ENCODE results near the gene XBP1. TPM values are rescaled to one million over a fixed set of nuclear protein-coding genes. Genes with fewer than 3 reads are reported as not detected.
"Not testable (repeated sequence)": the region's sequence is repeated elsewhere in the genome, so short reads cannot be mapped to it uniquely, and the experiment has no call there.

The XBP1 gene
- total RNA-seq (2021; fragmentation: NEBNext Ultra II Directional; extraction: Animal tissue kit (Norgen Biotek cat#: 25700)), result 100 to 1,000 TPM; 106 to 115 (median 111) TPM
- long read RNA-seq, transcript XBP1-201 (5 exons, 1,850 nt), result major isoform, 180 of 194 reads
- long read RNA-seq, transcript XBP1-204 (5 exons, 1,690 nt), result minor isoform, 5 of 194 reads
- long read RNA-seq, partial matches to known transcripts, result 1 of 194 reads
- long read RNA-seq, other reads (novel, unspliced or antisense), result 6 of 194 reads

DNA sequence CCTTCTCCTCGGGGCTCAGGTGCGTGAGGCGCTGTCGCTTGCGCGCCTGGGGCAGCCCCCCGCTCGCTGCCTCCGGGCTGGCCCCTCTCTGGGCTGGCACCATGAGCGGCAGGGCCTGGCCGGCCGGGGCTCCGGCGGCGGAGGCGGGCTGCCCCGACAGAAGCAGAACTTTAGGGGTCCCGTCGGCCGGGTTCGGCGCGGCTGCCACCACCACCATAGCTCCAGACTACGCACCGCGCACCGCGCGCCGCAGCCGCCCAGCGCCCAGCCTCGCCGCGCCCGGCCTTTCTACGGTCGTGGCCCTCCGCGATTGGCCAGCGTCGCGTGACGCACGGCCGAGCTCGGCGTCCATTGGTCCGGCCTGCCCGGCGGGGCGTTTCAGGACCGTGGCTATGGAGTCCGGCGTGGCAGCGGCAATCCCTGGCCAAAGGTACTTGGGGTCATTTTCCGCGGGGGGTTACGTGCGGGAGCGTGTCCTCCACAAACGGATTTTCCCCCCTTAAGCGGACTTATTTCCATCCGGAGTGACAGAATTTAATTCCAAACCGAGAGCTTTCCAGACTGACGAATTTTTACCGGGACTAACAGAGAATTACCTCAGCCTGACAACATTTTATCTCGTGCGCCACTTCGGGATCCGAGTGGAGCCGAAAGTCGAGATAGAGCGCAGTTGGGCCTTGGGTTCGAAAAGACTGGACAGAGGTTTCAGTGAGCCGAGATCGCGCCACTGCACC, at the start of gene XBP1:
TSS of gene XBP1 (minus strand) at position 262 of the 734 bp plus-strand sequence.
- Mint-ChIP-seq H3K27me3 (ENCODE audit: insufficient read depth) (peaks cover 8% of the 10 kb centered on the region), H3K4me1 (ENCODE audit: low read depth) (peaks cover 35% of the 10 kb centered on the region), H3K36me3 (ENCODE audit: low read depth) (peaks cover 42% of the 10 kb centered on the region), H3K27ac (peak within 1 kb of the TSS; percentile 99), H3K4me3 (peak within 1 kb of the TSS; percentile 94), H3K9me3 (no peaks in the 10 kb centered on the region)
- TF ChIP-seq, protein P1, sequence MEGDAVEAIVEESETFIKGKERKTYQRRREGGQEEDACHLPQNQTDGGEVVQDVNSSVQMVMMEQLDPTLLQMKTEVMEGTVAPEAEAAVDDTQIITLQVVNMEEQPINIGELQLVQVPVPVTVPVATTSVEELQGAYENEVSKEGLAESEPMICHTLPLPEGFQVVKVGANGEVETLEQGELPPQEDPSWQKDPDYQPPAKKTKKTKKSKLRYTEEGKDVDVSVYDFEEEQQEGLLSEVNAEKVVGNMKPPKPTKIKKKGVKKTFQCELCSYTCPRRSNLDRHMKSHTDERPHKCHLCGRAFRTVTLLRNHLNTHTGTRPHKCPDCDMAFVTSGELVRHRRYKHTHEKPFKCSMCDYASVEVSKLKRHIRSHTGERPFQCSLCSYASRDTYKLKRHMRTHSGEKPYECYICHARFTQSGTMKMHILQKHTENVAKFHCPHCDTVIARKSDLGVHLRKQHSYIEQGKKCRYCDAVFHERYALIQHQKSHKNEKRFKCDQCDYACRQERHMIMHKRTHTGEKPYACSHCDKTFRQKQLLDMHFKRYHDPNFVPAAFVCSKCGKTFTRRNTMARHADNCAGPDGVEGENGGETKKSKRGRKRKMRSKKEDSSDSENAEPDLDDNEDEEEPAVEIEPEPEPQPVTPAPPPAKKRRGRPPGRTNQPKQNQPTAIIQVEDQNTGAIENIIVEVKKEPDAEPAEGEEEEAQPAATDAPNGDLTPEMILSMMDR (IDR thresholded peaks at IDR 0.05), result no peak
- DNase-seq, result peak; percentile 88

GRCh38 chr22:28846994-28847393, 46.6 kb upstream of the XBP1 start:
- Mint-ChIP-seq H3K36me3 (ENCODE audit: low read depth) (peaks cover 9% of the 10 kb centered on the region; the same call in 1 of the 2 replicates), H3K4me1 (ENCODE audit: low read depth) (no peaks in the 10 kb centered on the region)

DNA sequence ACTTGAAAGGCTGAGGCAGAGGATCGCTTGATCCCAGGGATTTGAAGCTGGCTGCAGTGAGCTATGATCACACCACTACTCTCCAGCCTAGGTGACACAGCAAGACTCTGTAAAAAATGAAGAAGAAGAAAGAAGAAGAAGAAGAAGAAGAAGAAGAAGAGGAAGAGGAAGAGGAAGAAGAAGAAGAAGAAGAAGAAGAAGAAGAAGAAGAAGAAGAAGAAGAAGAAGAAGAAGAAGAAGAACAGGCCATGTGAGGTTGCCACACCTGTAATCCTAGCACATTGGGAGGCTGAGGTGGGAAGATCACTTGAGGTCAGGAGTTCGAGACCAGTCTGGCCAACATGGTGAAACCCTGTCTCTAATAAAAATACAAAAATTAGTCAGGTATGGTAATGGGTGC, 43.9 kb upstream of the XBP1 start:
- not testable (repeated sequence) for H3K27ac Mint-ChIP-seq; H3K27me3 Mint-ChIP-seq (ENCODE audit: insufficient read depth); H3K4me3 Mint-ChIP-seq; DNase-seq; H3K36me3 Mint-ChIP-seq (ENCODE audit: low read depth); H3K4me1 Mint-ChIP-seq (ENCODE audit: low read depth)
- peaks cover 20% of the 10 kb centered on the region for H3K9me3 Mint-ChIP-seq

More at GRCh38 chr22:28846994-28847393, 46.6 kb upstream of the XBP1 start:
- TF ChIP-seq, protein P1 (IDR thresholded peaks at IDR 0.05), result no peak
- H3K27ac Mint-ChIP-seq, result no peak overlapping the region
- H3K27me3 Mint-ChIP-seq (ENCODE audit: insufficient read depth), result peaks cover 2% of the 10 kb centered on the region
- no peak for DNase-seq
- no peak overlapping the region for H3K4me3 Mint-ChIP-seq
- H3K9me3 Mint-ChIP-seq, result peaks cover 20% of the 10 kb centered on the region

- Mint-ChIP-seq H3K36me3 (ENCODE audit: low read depth) (peaks cover 9% of the 10 kb centered on the region; the same call in 1 of the 2 replicates), H3K27me3 (ENCODE audit: insufficient read depth) (peaks cover 2% of the 10 kb centered on the region), H3K27ac (no peak overlapping the region), H3K9me3 (peaks cover 20% of the 10 kb centered on the region), H3K4me1 (ENCODE audit: low read depth) (no peaks in the 10 kb centered on the region), H3K4me3 (no peak overlapping the region)
- no peak for DNase-seq
- TF ChIP-seq, protein P1 (IDR thresholded peaks at IDR 0.05), result no peak
Observed at GRCh38 chr22:28843633-28844032, 43.3 kb upstream of the XBP1 start.

DNA sequence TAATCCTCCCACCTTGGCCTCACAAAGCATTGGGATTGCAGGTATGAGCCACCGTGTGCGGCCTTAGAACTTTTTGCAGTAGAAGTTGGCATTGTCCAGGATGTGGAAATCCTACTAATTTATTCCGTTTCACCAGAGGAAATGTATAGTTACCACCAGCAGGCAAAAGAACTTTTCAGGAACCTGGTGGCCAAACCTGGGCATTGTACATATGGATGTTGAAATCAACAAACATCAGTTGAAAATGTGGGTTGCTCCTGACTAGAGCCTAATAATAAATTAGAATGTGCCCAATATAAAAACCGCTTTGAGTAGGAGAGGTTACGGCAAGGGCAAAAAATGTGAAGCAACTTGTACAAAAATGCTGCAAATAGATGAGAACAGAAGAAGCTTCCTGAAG, 40.7 kb upstream of the XBP1 start:
- H3K4me1 Mint-ChIP-seq (ENCODE audit: low read depth), result no peaks in the 10 kb centered on the region
- no peaks in the 10 kb centered on the region for H3K36me3 Mint-ChIP-seq (ENCODE audit: low read depth)
- TF ChIP-seq, protein P1 (IDR thresholded peaks at IDR 0.05), result peak; percentile 26
- no peak overlapping the region for H3K27ac Mint-ChIP-seq
- no peak overlapping the region for H3K4me3 Mint-ChIP-seq
- H3K27me3 Mint-ChIP-seq (ENCODE audit: insufficient read depth), result peaks cover 2% of the 10 kb centered on the region
- peaks cover 1% of the 10 kb centered on the region for H3K9me3 Mint-ChIP-seq
- no peak for DNase-seq

GRCh38 chr22:28838971-28839370, 38.6 kb upstream of the XBP1 start:
- H3K36me3 Mint-ChIP-seq (ENCODE audit: low read depth), result no peaks in the 10 kb centered on the region
- H3K27me3 Mint-ChIP-seq (ENCODE audit: insufficient read depth), result no peaks in the 10 kb centered on the region; the same call in none of the 2 replicates
- DNase-seq, result no peak
- TF ChIP-seq, protein P1 (IDR thresholded peaks at IDR 0.05), result no peak
- H3K4me1 Mint-ChIP-seq (ENCODE audit: low read depth), result no peaks in the 10 kb centered on the region
- no peak overlapping the region for H3K27ac Mint-ChIP-seq
- no peaks in the 10 kb centered on the region for H3K9me3 Mint-ChIP-seq
- no peak overlapping the region for H3K4me3 Mint-ChIP-seq
